Dedifferentiated amniotic fluid mesenchymal stem cell (primary cell): ENCODE results near the gene CMTM8.

Source experiments
- DNase-seq: peaks from one replicate; pipeline ENCODE4 v3.0.0-alpha.2; 2016; ENCODE audit errors: extremely low spot score

Gene CMTM8

GRCh38 chr3:32335365-32336112 is 97.1 kb downstream of the CMTM8 start:
- no peak for DNase-seq

GRCh38 chr3:32336113-32336498 is 97.6 kb downstream of the CMTM8 start:
- no peak for DNase-seq

GRCh38 chr3:32337505-32337904 is 99.0 kb downstream of the CMTM8 start:
- DNase-seq = no peak

- no peak for DNase-seq
Measured at GRCh38 chr3:32340039-32340438, 101.6 kb downstream of the CMTM8 start.

- no peak for DNase-seq
Measured at GRCh38 chr3:32340611-32341365, 102.3 kb downstream of the CMTM8 start.

- DNase-seq = no peak
Measured at GRCh38 chr3:32347343-32348125, 109.1 kb downstream of the CMTM8 start.

GRCh38 chr3:32349184-32349583 is 110.7 kb downstream of the CMTM8 start:
- no peak for DNase-seq

- no peak for DNase-seq
Measured at GRCh38 chr3:32352563-32352962, 114.1 kb downstream of the CMTM8 start.

- no peak for DNase-seq
Measured at GRCh38 chr3:32353351-32353750, 114.9 kb downstream of the CMTM8 start.

- DNase-seq = no peak
Measured at GRCh38 chr3:32354362-32354778, 115.9 kb downstream of the CMTM8 start.

- DNase-seq = no peak
Measured at GRCh38 chr3:32355751-32356291, 117.3 kb downstream of the CMTM8 start.

- DNase-seq = no peak
Measured at GRCh38 chr3:32359766-32360492, 121.4 kb downstream of the CMTM8 start.

- no peak for DNase-seq
Measured at GRCh38 chr3:32360493-32360827, 122.0 kb downstream of the CMTM8 start.

GRCh38 chr3:32366638-32367397 is 128.3 kb downstream of the CMTM8 start:
- DNase-seq = no peak

GRCh38 chr3:32367442-32367841 is 129.0 kb downstream of the CMTM8 start:
- no peak for DNase-seq

GRCh38 chr3:32371461-32372212 is 133.2 kb downstream of the CMTM8 start:
- no peak for DNase-seq

GRCh38 chr3:32372213-32372490 is 133.7 kb downstream of the CMTM8 start:
- no peak for DNase-seq

GRCh38 chr3:32373276-32373675 is 134.8 kb downstream of the CMTM8 start:
- no peak for DNase-seq

GRCh38 chr3:32373844-32374243 is 135.4 kb downstream of the CMTM8 start:
- no peak for DNase-seq
